IPS-15b (cell line): ENCODE measurements around the gene PCCA.

Source experiments
- H3K27me3 ChIP-seq: one replicate; pipeline ENCODE4 v1.6.1; 2013; ENCODE audit warnings: low read length; ENCODE audit not compliant: control insufficient read depth, insufficient read depth
- H3K36me3 ChIP-seq: one replicate; pipeline ENCODE4 v1.6.1; 2013; ENCODE audit warnings: low read length; ENCODE audit not compliant: control insufficient read depth, insufficient read depth
- H3K4me1 ChIP-seq: one replicate; pipeline ENCODE4 v1.6.1; 2013; ENCODE audit warnings: mild to moderate bottlenecking, low read length; ENCODE audit not compliant: control insufficient read depth, insufficient read depth
- H3K4me3 ChIP-seq: one replicate; pipeline ENCODE4 v1.5.1; 2013; ENCODE audit warnings: low read depth, low read length
- H3K9ac ChIP-seq: one replicate; pipeline ENCODE4 v1.6.1; 2013; ENCODE audit warnings: low read depth, mild to moderate bottlenecking, low read length
- H3K9me3 ChIP-seq: one replicate; pipeline ENCODE4 v1.6.1; 2013; ENCODE audit warnings: mild to moderate bottlenecking, low read length; ENCODE audit not compliant: control insufficient read depth, insufficient read depth

PCCA gene

GRCh38 chr13:100443278-100443997 lies 354.5 kb downstream of the PCCA start:
- Histone ChIP-seq H3K36me3 (no peaks in the 10 kb centered on the region), H3K9ac (no peak overlapping the region), H3K27me3 (no peaks in the 10 kb centered on the region), H3K9me3 (no peaks in the 10 kb centered on the region), H3K4me3 (no peak overlapping the region), H3K4me1 (peaks cover 14% of the 10 kb centered on the region)

- Histone ChIP-seq H3K4me1 (peaks cover 12% of the 10 kb centered on the region), H3K9me3 (no peaks in the 10 kb centered on the region), H3K27me3 (no peaks in the 10 kb centered on the region), H3K36me3 (no peaks in the 10 kb centered on the region), H3K4me3 (no peak overlapping the region), H3K9ac (no peak overlapping the region)
Observed at GRCh38 chr13:100443998-100444328, 355.1 kb downstream of the PCCA start.

- no peaks in the 10 kb centered on the region for H3K36me3 ChIP-seq
- no peaks in the 10 kb centered on the region for H3K27me3 ChIP-seq
- no peaks in the 10 kb centered on the region for H3K9me3 ChIP-seq
- no peaks in the 10 kb centered on the region for H3K4me1 ChIP-seq
- no peak overlapping the region for H3K9ac ChIP-seq
- no peak overlapping the region for H3K4me3 ChIP-seq
Observed at GRCh38 chr13:100447831-100448230, 358.9 kb downstream of the PCCA start.

GRCh38 chr13:100451923-100452322 lies 363.0 kb downstream of the PCCA start:
- Histone ChIP-seq H3K36me3 (no peaks in the 10 kb centered on the region), H3K4me3 (no peak overlapping the region), H3K27me3 (no peaks in the 10 kb centered on the region), H3K9me3 (no peaks in the 10 kb centered on the region), H3K9ac (no peak overlapping the region), H3K4me1 (no peaks in the 10 kb centered on the region)

- no peak overlapping the region for H3K9ac ChIP-seq
- H3K9me3 ChIP-seq, result no peaks in the 10 kb centered on the region
- H3K27me3 ChIP-seq, result no peaks in the 10 kb centered on the region
- no peak overlapping the region for H3K4me3 ChIP-seq
- H3K36me3 ChIP-seq, result no peaks in the 10 kb centered on the region
- no peaks in the 10 kb centered on the region for H3K4me1 ChIP-seq
Observed at GRCh38 chr13:100454876-100455275, 366.0 kb downstream of the PCCA start.

GRCh38 chr13:100458673-100459072 lies 369.8 kb downstream of the PCCA start:
- Histone ChIP-seq H3K27me3 (no peaks in the 10 kb centered on the region), H3K36me3 (no peaks in the 10 kb centered on the region), H3K9me3 (no peaks in the 10 kb centered on the region), H3K9ac (no peak overlapping the region), H3K4me1 (peaks cover 11% of the 10 kb centered on the region), H3K4me3 (no peak overlapping the region)

- Histone ChIP-seq H3K27me3 (no peaks in the 10 kb centered on the region), H3K4me3 (no peak overlapping the region), H3K9me3 (no peaks in the 10 kb centered on the region), H3K36me3 (no peaks in the 10 kb centered on the region), H3K9ac (no peak overlapping the region), H3K4me1 (peaks cover 14% of the 10 kb centered on the region)
Observed at GRCh38 chr13:100459747-100460146, 370.9 kb downstream of the PCCA start.

GRCh38 chr13:100460266-100460665 lies 371.4 kb downstream of the PCCA start:
- H3K9ac ChIP-seq, result no peak overlapping the region
- H3K4me1 ChIP-seq, result peaks cover 14% of the 10 kb centered on the region
- no peak overlapping the region for H3K4me3 ChIP-seq
- H3K9me3 ChIP-seq, result no peaks in the 10 kb centered on the region
- no peaks in the 10 kb centered on the region for H3K27me3 ChIP-seq
- H3K36me3 ChIP-seq, result no peaks in the 10 kb centered on the region

GRCh38 chr13:100460791-100461190 lies 371.9 kb downstream of the PCCA start:
- Histone ChIP-seq H3K4me1 (peaks cover 14% of the 10 kb centered on the region), H3K9ac (no peak overlapping the region), H3K9me3 (no peaks in the 10 kb centered on the region), H3K27me3 (no peaks in the 10 kb centered on the region), H3K36me3 (no peaks in the 10 kb centered on the region), H3K4me3 (no peak overlapping the region)

GRCh38 chr13:100461309-100462030 lies 372.6 kb downstream of the PCCA start:
- H3K9me3 ChIP-seq, result no peaks in the 10 kb centered on the region
- no peak overlapping the region for H3K4me3 ChIP-seq
- peaks cover 14% of the 10 kb centered on the region for H3K4me1 ChIP-seq
- no peaks in the 10 kb centered on the region for H3K27me3 ChIP-seq
- H3K36me3 ChIP-seq, result no peaks in the 10 kb centered on the region
- H3K9ac ChIP-seq, result peak overlapping the region; percentile 0

- no peaks in the 10 kb centered on the region for H3K36me3 ChIP-seq
Observed at GRCh38 chr13:100464006-100464405, 375.1 kb downstream of the PCCA start.

GRCh38 chr13:100465558-100465957 lies 376.7 kb downstream of the PCCA start:
- peaks cover 14% of the 10 kb centered on the region for H3K4me1 ChIP-seq
- H3K9ac ChIP-seq, result no peak overlapping the region
- no peaks in the 10 kb centered on the region for H3K27me3 ChIP-seq
- no peaks in the 10 kb centered on the region for H3K9me3 ChIP-seq
- H3K4me3 ChIP-seq, result no peak overlapping the region
- H3K36me3 ChIP-seq, result no peaks in the 10 kb centered on the region

More at GRCh38 chr13:100464006-100464405, 375.1 kb downstream of the PCCA start:
- H3K4me1 ChIP-seq, result peaks cover 14% of the 10 kb centered on the region
- H3K9ac ChIP-seq, result no peak overlapping the region
- H3K27me3 ChIP-seq, result no peaks in the 10 kb centered on the region
- H3K9me3 ChIP-seq, result no peaks in the 10 kb centered on the region
- H3K4me3 ChIP-seq, result no peak overlapping the region
